AG04450 (cell line): ENCODE measurements around the gene GRK5. TPM values are rescaled to one million over a fixed set of nuclear protein-coding genes. Genes with fewer than 3 reads are reported as not detected.

Experiments
- CTCF ChIA-PET: fragments of 300-600, 350-600 bp; formaldehyde crosslinking; extraction: SDS; loops from one replicate; lab custom pipeline; 2022; ENCODE audit warnings: antibody characterized with exemption, inconsistent platforms; lab: Charles Lee
- POLR2A ChIA-PET: fragments of 350-600 bp; formaldehyde crosslinking; extraction: SDS; loops from one replicate; lab custom pipeline; 2021; ENCODE audit warnings: antibody characterized with exemption, inconsistent platforms; lab: Yijun Ruan, JAX
- DNase-seq: peaks from one replicate; pipeline ENCODE4 v3.0.0-alpha.2; 2011; ENCODE audit warnings: low read depth, low spot score
- H3K27ac ChIP-seq: one replicate; pipeline ENCODE4 v1.5.1; 2012; ENCODE audit warnings: low read depth, low read length, control low read depth
- H3K27me3 ChIP-seq: one replicate; pipeline ENCODE4 v1.6.0; 2012; ENCODE audit warnings: low read length; ENCODE audit not compliant: control insufficient read depth, insufficient read depth
- H3K4me3 ChIP-seq: 2 replicates; pipeline ENCODE4 v1.5.1; 2011; ENCODE audit warnings: mild to moderate bottlenecking, low read depth, low read length, control low read depth
- H3K9me3 ChIP-seq: 2 replicates; pipeline ENCODE4 v1.5.1; 2012; ENCODE audit warnings: low read length; ENCODE audit not compliant: control insufficient read depth, insufficient read depth
- CTCF ChIP-seq: IDR thresholded peaks from 2 replicates; pipeline ENCODE4 v1.5.1; 2011; ENCODE audit warnings: low read depth, low read length, control low read depth, inconsistent platforms
- polyA plus RNA-seq: library from polyadenylated mRNA; depleted of rRNA; stranded (reverse); fragments of >200 nt; gene quantifications from 2 replicates; pipeline ENCODE4 v1.2.3, GENCODE V29; 2011

Gene GRK5
- polyA plus RNA-seq, 1 experiment, result 27.6 TPM

GRCh38 chr10:119445935-119446317 is 238.6 kb downstream of the GRK5 start:
- CTCF ChIA-PET, result interaction anchor here (0.6 to 4.3 kb wide), 16 partner anchors 11 to 256 kb away, joined by 3 to 70 read pairs (median 4); partner anchors contain the start of gene GRK5
- no peak for DNase-seq
- POLR2A ChIA-PET, result interaction anchor here (0.6 to 1.0 kb wide), 2 partner anchors 73 to 246 kb away, joined by 3 to 6 read pairs; no protein-coding TSS in a partner anchor

GRCh38 chr10:119446441-119447277 is 239.3 kb downstream of the GRK5 start:
- CTCF ChIA-PET, result interaction anchor here (1.4 to 4.3 kb wide), 6 partner anchors 11 to 248 kb away, joined by 3 to 70 read pairs (median 10); partner anchors contain the start of gene GRK5
- POLR2A ChIA-PET, result no interaction called here
- H3K4me3 ChIP-seq, result no peak overlapping the region
- DNase-seq, result no peak
- TF ChIP-seq CTCF, result no peak
- no peaks in the 10 kb centered on the region for H3K27me3 ChIP-seq
- no peak overlapping the region for H3K27ac ChIP-seq
- no peaks in the 10 kb centered on the region; the same call in 1 of the 2 replicates for H3K9me3 ChIP-seq

More at GRCh38 chr10:119445935-119446317, 238.6 kb downstream of the GRK5 start:
- Histone ChIP-seq H3K9me3 (no peaks in the 10 kb centered on the region; the same call in 1 of the 2 replicates), H3K27ac (no peak overlapping the region), H3K27me3 (no peaks in the 10 kb centered on the region), H3K4me3 (no peak overlapping the region)
- no peak for TF ChIP-seq CTCF

GRCh38 chr10:119447421-119447820 is 240.1 kb downstream of the GRK5 start:
- Histone ChIP-seq H3K9me3 (no peaks in the 10 kb centered on the region; the same call in 1 of the 2 replicates), H3K27ac (no peak overlapping the region), H3K4me3 (no peak overlapping the region), H3K27me3 (no peaks in the 10 kb centered on the region)
- DNase-seq, result no peak
- no peak for TF ChIP-seq CTCF
- ChIA-PET POLR2A (no interaction called here), CTCF (interaction anchor here (2.2 to 2.7 kb wide), 2 partner anchors 241 to 248 kb away, joined by 5 to 10 read pairs; partner anchors contain the start of gene GRK5)

GRCh38 chr10:119447823-119448546 is 240.6 kb downstream of the GRK5 start:
- CTCF ChIA-PET, result interaction anchor here (2.2 to 2.7 kb wide), 2 partner anchors 241 to 249 kb away, joined by 5 to 10 read pairs; partner anchors contain the start of gene GRK5
- H3K27ac ChIP-seq, result no peak overlapping the region
- TF ChIP-seq CTCF, result no peak
- no peaks in the 10 kb centered on the region; the same call in 1 of the 2 replicates for H3K9me3 ChIP-seq
- no peak overlapping the region for H3K4me3 ChIP-seq
- POLR2A ChIA-PET, result no interaction called here
- no peaks in the 10 kb centered on the region for H3K27me3 ChIP-seq
- DNase-seq, result no peak
